Hindlimb muscle (tissue), 1 donor: ENCODE results near the gene C4orf50. TPM values are rescaled to one million over a fixed set of nuclear protein-coding genes. Genes with fewer than 3 reads are reported as not detected.

Source experiments
- DNase-seq: peaks from one replicate; pipeline ENCODE4 v3.0.0-alpha.2; 2013
- polyA plus RNA-seq: library from polyadenylated mRNA; unstranded; fragments of 120-200 nt; gene quantifications from one replicate; pipeline ENCODE4 v1.2.1, GENCODE V29; 2013; ENCODE audit not compliant: insufficient read length

The C4orf50 gene
- polyA plus RNA-seq, 1 donor: not detected

GRCh38 chr4:5940470-5941203 lies 77.6 kb downstream of the C4orf50 start:
- DNase-seq: no peak

GRCh38 chr4:5933996-5934831 lies 84.0 kb downstream of the C4orf50 start:
- no peak for DNase-seq

- no peak for DNase-seq
Measured at GRCh38 chr4:5933116-5933515, 85.1 kb downstream of the C4orf50 start.

- no peak for DNase-seq
Measured at GRCh38 chr4:5932035-5932568, 86.1 kb downstream of the C4orf50 start.

GRCh38 chr4:5931526-5931925 lies 86.7 kb downstream of the C4orf50 start:
- DNase-seq: no peak

- no peak for DNase-seq
Measured at GRCh38 chr4:5930876-5931275, 87.4 kb downstream of the C4orf50 start.

GRCh38 chr4:5930456-5930855 lies 87.8 kb downstream of the C4orf50 start:
- no peak for DNase-seq

GRCh38 chr4:5928844-5929420 lies 89.3 kb downstream of the C4orf50 start:
- no peak for DNase-seq

GRCh38 chr4:5928274-5928673 lies 90.0 kb downstream of the C4orf50 start:
- no peak for DNase-seq

GRCh38 chr4:5927747-5928146 lies 90.5 kb downstream of the C4orf50 start:
- DNase-seq: no peak

- no peak for DNase-seq
Measured at GRCh38 chr4:5927116-5927515, 91.1 kb downstream of the C4orf50 start.

- DNase-seq: no peak
Measured at GRCh38 chr4:5926598-5926997, 91.6 kb downstream of the C4orf50 start.

- no peak for DNase-seq
Measured at GRCh38 chr4:5925419-5926200, 92.6 kb downstream of the C4orf50 start.

- no peak for DNase-seq
Measured at GRCh38 chr4:5924461-5925125, 93.6 kb downstream of the C4orf50 start.

- DNase-seq: no peak
Measured at GRCh38 chr4:5923376-5923775, 94.9 kb downstream of the C4orf50 start.

- DNase-seq: no peak
Measured at GRCh38 chr4:5922556-5922955, 95.7 kb downstream of the C4orf50 start.

- no peak for DNase-seq
Measured at GRCh38 chr4:5921981-5922380, 96.2 kb downstream of the C4orf50 start.

GRCh38 chr4:5921101-5921980 lies 96.9 kb downstream of the C4orf50 start:
- no peak for DNase-seq

- DNase-seq: no peak
Measured at GRCh38 chr4:5919571-5919970, 98.7 kb downstream of the C4orf50 start.

GRCh38 chr4:5919044-5919443 lies 99.2 kb downstream of the C4orf50 start:
- DNase-seq: no peak
